Activated B cell treated with CpG ODN at 0.5 μM for 24 hours (primary cell): ENCODE data around the gene LYL1. TPM values are rescaled to one million over a fixed set of nuclear protein-coding genes. Genes with fewer than 3 reads are reported as not detected.

ENCODE experiments used
- ATAC-seq: fragments of 200-7000 bp; cut with Tn5 transposase; one replicate; pipeline ENCODE4 v1.10.0; 2021; ENCODE audit warnings: low read depth, mild to moderate bottlenecking, moderate library complexity
- CTCF ChIA-PET: fragments of 350-600 bp; sonication (Branson Sonifier 250); formaldehyde crosslinking; loops from one replicate; lab custom pipeline; 2021; ENCODE audit warnings: antibody characterized with exemption; lab: Charles Lee
- POLR2A ChIA-PET: fragments of 350-600 bp; sonication (Branson Sonifier 250); formaldehyde crosslinking; loops from one replicate; lab custom pipeline; 2021; ENCODE audit warnings: antibody characterized with exemption; lab: Charles Lee
- DNase-seq: peaks from one replicate; pipeline ENCODE4 v3.0.0; 2022
- H3K27ac Mint-ChIP-seq: one replicate; pipeline ENCODE4 v1.8.0; 2020; ENCODE audit warnings: mixed read lengths
- H3K27me3 Mint-ChIP-seq: one replicate; pipeline ENCODE4 v1.8.0; 2021; ENCODE audit warnings: mixed read lengths
- H3K36me3 Mint-ChIP-seq: one replicate; pipeline ENCODE4 v1.8.0; 2021; ENCODE audit warnings: low read depth, mixed read lengths
- H3K4me1 Mint-ChIP-seq: one replicate; pipeline ENCODE4 v1.8.0; 2021; ENCODE audit warnings: mixed read lengths
- H3K4me3 Mint-ChIP-seq: one replicate; pipeline ENCODE4 v1.8.0; 2020; ENCODE audit warnings: mild to moderate bottlenecking, mixed read lengths
- H3K9me3 Mint-ChIP-seq: one replicate; pipeline ENCODE4 v1.8.0; 2020; ENCODE audit warnings: mixed read lengths
- intact Hi-C: fragments of 100-400 bp; cut with micrococcal nuclease; formaldehyde crosslinking; loops from one replicate; pipeline ENCODE4 v1.15.1; 2024
- total RNA-seq: library from RNA; stranded (reverse); gene quantifications from 2 replicates; pipeline ENCODE4 v1.2.3, GENCODE V29; 2022
- TF ChIP-seq, protein P1 (sequence below): fragments of 200-600 bp; IDR thresholded peaks from one replicate; pipeline ENCODE4 v1.8.0; 2022; ENCODE audit warnings: antibody characterized with exemption, mild to moderate bottlenecking

LYL1 gene
- total RNA-seq, 1 donor from 2014 or later, result 74.8 TPM

DNA sequence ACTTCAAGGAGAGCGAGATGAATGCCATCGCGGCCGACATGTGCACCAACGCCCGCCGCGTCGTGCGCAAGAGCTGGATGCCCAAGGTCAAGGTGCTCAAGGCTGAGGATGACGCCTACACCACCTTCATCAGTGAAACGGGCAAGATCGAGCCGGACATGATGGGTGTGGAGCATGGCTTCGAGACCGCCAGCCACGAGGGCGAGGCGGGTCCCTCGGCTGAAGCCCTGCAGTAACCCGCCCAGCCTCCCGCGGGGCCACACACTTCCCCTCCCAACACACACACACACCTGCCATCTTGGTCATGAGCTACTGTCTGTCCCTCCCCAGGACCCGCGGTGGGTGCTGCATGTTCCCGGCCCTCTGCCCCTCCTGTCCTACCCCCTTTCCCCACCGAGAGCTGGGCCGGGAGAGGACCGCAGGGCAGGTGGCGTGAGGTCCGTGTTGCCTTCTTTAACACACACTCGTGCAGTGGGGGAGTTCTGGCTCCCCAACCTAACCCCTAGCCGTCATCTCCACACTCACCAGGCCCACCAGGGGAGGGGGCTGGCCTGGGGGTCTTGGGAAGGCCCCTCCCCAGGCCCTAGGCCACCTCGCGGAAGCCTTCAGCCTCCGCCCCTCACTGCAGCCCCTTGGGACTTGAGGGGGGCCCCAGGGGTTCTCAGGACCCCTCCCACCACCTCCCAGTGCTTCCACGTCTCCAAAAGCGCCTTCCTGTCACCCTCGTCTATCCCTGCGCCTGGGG lies 35.7 kb upstream of the LYL1 start:
- ATAC-seq (no peak), DNase-seq (no peak)
- H3K36me3 Mint-ChIP-seq, result peaks cover 59% of the 10 kb centered on the region
- no peak overlapping the region for H3K4me3 Mint-ChIP-seq
- no peak overlapping the region for H3K27ac Mint-ChIP-seq
- CTCF ChIA-PET, result no interaction called here
- intact Hi-C loops, result no loop called here
- H3K4me1 Mint-ChIP-seq, result no peaks in the 10 kb centered on the region
- H3K27me3 Mint-ChIP-seq, result no peaks in the 10 kb centered on the region
- TF ChIP-seq, protein P1, sequence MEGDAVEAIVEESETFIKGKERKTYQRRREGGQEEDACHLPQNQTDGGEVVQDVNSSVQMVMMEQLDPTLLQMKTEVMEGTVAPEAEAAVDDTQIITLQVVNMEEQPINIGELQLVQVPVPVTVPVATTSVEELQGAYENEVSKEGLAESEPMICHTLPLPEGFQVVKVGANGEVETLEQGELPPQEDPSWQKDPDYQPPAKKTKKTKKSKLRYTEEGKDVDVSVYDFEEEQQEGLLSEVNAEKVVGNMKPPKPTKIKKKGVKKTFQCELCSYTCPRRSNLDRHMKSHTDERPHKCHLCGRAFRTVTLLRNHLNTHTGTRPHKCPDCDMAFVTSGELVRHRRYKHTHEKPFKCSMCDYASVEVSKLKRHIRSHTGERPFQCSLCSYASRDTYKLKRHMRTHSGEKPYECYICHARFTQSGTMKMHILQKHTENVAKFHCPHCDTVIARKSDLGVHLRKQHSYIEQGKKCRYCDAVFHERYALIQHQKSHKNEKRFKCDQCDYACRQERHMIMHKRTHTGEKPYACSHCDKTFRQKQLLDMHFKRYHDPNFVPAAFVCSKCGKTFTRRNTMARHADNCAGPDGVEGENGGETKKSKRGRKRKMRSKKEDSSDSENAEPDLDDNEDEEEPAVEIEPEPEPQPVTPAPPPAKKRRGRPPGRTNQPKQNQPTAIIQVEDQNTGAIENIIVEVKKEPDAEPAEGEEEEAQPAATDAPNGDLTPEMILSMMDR, result no peak
- POLR2A ChIA-PET, result no interaction called here
- no peaks in the 10 kb centered on the region for H3K9me3 Mint-ChIP-seq

DNA sequence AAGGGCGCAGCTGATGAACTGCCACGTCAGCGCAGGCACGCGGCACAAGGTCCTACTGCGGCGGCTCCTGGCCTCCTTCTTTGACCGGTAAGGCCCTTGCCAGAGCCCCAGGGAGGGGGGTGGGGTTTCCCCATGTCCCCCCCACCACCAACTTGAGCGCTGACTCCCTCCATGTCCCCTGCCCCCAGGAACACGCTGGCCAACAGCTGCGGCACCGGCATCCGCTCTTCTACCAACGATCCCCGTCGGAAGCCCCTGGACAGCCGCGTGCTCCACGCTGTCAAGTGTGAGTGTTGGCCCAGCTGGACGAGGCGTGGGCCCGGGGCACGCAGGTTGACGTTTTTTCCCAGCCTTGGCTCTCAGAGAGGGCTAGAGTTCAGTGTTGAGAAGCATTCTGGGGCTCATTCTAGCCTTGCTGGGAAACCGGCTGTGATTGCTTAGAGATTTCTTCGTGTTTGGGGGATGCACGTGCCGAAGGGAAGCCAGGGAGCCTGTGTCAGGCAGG lies 34.7 kb upstream of the LYL1 start:
- POLR2A ChIA-PET, result no interaction called here
- DNase-seq, result no peak
- peaks cover 57% of the 10 kb centered on the region for H3K36me3 Mint-ChIP-seq
- no peak overlapping the region for H3K27ac Mint-ChIP-seq
- ATAC-seq, result no peak
- no peak overlapping the region for H3K4me3 Mint-ChIP-seq
- H3K27me3 Mint-ChIP-seq, result no peaks in the 10 kb centered on the region
- TF ChIP-seq, protein P1, result no peak
- intact Hi-C loops, result no loop called here
- CTCF ChIA-PET, result no interaction called here
- peaks cover 6% of the 10 kb centered on the region for H3K4me1 Mint-ChIP-seq
- no peaks in the 10 kb centered on the region for H3K9me3 Mint-ChIP-seq

DNA sequence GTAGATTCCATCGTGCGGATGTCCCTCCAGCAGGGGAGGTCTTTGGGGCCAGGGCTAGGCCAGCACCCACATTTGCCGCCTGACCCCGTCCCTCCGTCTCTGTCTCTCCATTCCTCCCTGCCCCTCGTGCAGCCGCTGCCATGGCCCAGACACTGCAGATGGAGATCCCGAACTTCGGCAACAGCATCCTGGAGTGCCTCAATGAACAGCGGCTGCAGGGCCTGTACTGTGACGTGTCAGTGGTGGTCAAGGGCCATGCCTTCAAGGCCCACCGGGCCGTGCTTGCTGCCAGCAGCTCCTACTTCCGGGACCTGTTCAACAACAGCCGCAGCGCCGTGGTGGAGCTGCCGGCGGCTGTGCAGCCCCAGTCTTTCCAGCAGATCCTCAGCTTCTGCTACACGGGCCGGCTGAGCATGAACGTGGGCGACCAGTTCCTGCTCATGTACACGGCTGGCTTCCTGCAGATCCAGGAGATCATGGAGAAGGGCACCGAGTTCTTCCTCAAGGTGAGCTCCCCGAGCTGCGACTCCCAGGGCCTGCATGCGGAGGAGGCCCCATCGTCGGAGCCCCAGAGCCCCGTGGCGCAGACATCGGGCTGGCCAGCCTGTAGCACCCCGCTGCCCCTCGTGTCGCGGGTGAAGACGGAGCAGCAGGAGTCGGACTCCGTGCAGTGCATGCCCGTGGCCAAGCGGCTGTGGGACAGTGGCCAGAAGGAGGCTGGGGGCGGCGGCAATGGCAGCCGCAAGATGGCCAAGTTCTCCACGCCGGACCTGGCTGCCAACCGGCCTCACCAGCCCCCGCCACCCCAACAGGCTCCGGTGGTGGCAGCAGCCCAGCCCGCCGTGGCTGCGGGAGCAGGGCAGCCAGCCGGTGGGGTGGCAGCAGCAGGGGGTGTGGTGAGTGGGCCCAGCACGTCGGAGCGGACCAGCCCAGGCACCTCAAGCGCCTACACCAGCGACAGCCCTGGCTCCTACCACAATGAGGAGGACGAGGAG lies 32.7 kb upstream of the LYL1 start:
- DNase-seq, result no peak
- Mint-ChIP-seq H3K4me3 (no peak overlapping the region), H3K36me3 (peaks cover 53% of the 10 kb centered on the region), H3K4me1 (peaks cover 8% of the 10 kb centered on the region), H3K27me3 (no peaks in the 10 kb centered on the region), H3K9me3 (no peaks in the 10 kb centered on the region), H3K27ac (no peak overlapping the region)
- CTCF ChIA-PET, result no interaction called here
- ATAC-seq, result no peak
- POLR2A ChIA-PET, result interaction anchor here (0.6 kb wide), 1 partner anchor 13 kb away, joined by 3 read pairs; no protein-coding TSS in a partner anchor
- TF ChIP-seq, protein P1, result no peak
- intact Hi-C loops, result no loop called here

DNA sequence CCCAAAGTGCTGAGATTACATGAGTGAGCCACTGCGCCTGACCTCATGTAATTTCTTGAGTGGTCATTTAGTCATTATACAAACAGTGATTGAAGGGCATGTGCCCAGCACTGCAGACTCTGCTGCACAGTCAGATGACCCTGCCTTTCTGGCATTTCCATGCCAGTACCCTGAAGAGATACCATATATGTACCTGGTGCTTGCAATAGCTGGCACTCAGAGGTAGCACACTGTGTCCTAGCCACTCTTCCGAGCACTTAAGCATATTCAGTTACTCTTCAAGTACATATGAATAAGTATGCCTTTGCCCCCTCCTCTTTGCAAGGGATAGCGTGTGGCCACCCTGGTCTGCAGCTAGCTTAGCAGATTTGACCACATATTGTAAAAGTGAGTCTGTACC lies 32.0 kb upstream of the LYL1 start:
- intact Hi-C loops, result no loop called here
- ATAC-seq, result no peak
- Mint-ChIP-seq H3K27me3 (no peaks in the 10 kb centered on the region), H3K27ac (no peak overlapping the region), H3K4me3 (no peak overlapping the region), H3K36me3 (peaks cover 51% of the 10 kb centered on the region), H3K9me3 (no peaks in the 10 kb centered on the region), H3K4me1 (peaks cover 8% of the 10 kb centered on the region)
- ChIA-PET CTCF (no interaction called here), POLR2A (interaction anchor here (0.6 kb wide), 1 partner anchor 14 kb away, joined by 3 read pairs; no protein-coding TSS in a partner anchor)
- TF ChIP-seq, protein P1, result no peak
- DNase-seq, result no peak
